Muscle of arm (tissue), 12 donors: Measurements from ENCODE around the gene LILRA6. TPM values are rescaled to one million over a fixed set of nuclear protein-coding genes. Genes with fewer than 3 reads are reported as not detected.

ENCODE experiments used
- DNase-seq: peaks from one replicate; pipeline ENCODE4 v3.0.0-alpha.2; 2013
- polyA plus RNA-seq, 12 donors: library from polyadenylated mRNA; unstranded; fragments of 120-200 nt; gene quantifications; one replicate each; pipeline ENCODE4 v1.2.1, GENCODE V29; 2013; ENCODE audit not compliant: insufficient read length in 12 of 12

LILRA6 gene
- polyA plus RNA-seq, 12 donors, result 0.95 to 2.4 (median 1.7) TPM; not detected in 2

- DNase-seq, result no peak
These were observed 54.2 kb downstream of the LILRA6 start for GRCh38 chr19:54188215-54188871.

- DNase-seq, result no peak
These were observed 55.6 kb downstream of the LILRA6 start for GRCh38 chr19:54186934-54187381.

Other genes starting within 250 kb of the LILRA6 start
- under 1 TPM in 3 of 12 donors, not detected in 9; 0.34 to 0.77 (median 0.37) TPM for gene VSTM1, start 178.9 kb downstream of the LILRA6 start, polyA plus RNA-seq
- gene TARM1, start 161.4 kb downstream of the LILRA6 start, polyA plus RNA-seq, result under 1 TPM in 2 of 12 donors, not detected in 10; 0.19 to 0.23 TPM
- gene OSCAR, start 142.0 kb downstream of the LILRA6 start, polyA plus RNA-seq, result 1 to 10 TPM in 1 of 12 donors, under 1 TPM in 8, not detected in 3; 0.09 to 1.5 (median 0.32) TPM
- gene NDUFA3, start 139.9 kb downstream of the LILRA6 start, polyA plus RNA-seq, result 100 to 1,000 TPM in 4 of 12 donors, 10 to 100 TPM in 7, not detected in 1; 80.2 to 127 (median 95.8) TPM
- gene TFPT, start 127.1 kb downstream of the LILRA6 start, polyA plus RNA-seq, result 10 to 100 TPM in 11 of 12 donors, not detected in 1; 10.6 to 16.6 (median 12.5) TPM
- 10 to 100 TPM in 11 of 12 donors, not detected in 1; 40.3 to 64.0 (median 43.6) TPM for gene PRPF31, start 127.0 kb downstream of the LILRA6 start, polyA plus RNA-seq
- gene CNOT3, start 105.0 kb downstream of the LILRA6 start, polyA plus RNA-seq, result 100 to 1,000 TPM in 1 of 12 donors, 10 to 100 TPM in 11; 29.8 to 595 (median 38.1) TPM
- gene LENG1, start 83.1 kb downstream of the LILRA6 start, polyA plus RNA-seq, result 10 to 100 TPM in 2 of 12 donors, 1 to 10 TPM in 9, not detected in 1; 6.1 to 11.9 (median 7.3) TPM
- gene TMC4, start 69.6 kb downstream of the LILRA6 start, polyA plus RNA-seq, result 10 to 100 TPM in 1 of 12 donors, 1 to 10 TPM in 10, not detected in 1; 1.6 to 35.1 (median 3.5) TPM
- 10 to 100 TPM in 11 of 12 donors, not detected in 1; 17.0 to 85.5 (median 27.2) TPM for gene MBOAT7, start 53.2 kb downstream of the LILRA6 start, polyA plus RNA-seq
- gene TSEN34, start 51.5 kb downstream of the LILRA6 start, polyA plus RNA-seq, result 10 to 100 TPM in 11 of 12 donors, not detected in 1; 21.8 to 51.7 (median 29.9) TPM
- 1,000 to 10,000 TPM; 1,267 to 2,301 (median 1,915) TPM for gene RPS9, start 41.9 kb downstream of the LILRA6 start, polyA plus RNA-seq
- 1 to 10 TPM in 10 of 12 donors, not detected in 2; 1.2 to 4.1 (median 2.4) TPM for gene LILRB3, start 19.8 kb downstream of the LILRA6 start, polyA plus RNA-seq
- gene LILRB5, start 14.5 kb upstream of the LILRA6 start, polyA plus RNA-seq, result 10 to 100 TPM in 2 of 12 donors, 1 to 10 TPM in 9, not detected in 1; 5.5 to 10.6 (median 8.5) TPM
- gene LILRB2, start 38.3 kb upstream of the LILRA6 start, polyA plus RNA-seq, result 1 to 10 TPM in 10 of 12 donors, not detected in 2; 1.4 to 3.8 (median 1.8) TPM
- 1 to 10 TPM in 1 of 12 donors, under 1 TPM in 9, not detected in 2; 0.31 to 1.2 (median 0.57) TPM for gene LILRA5, start 70.4 kb upstream of the LILRA6 start, polyA plus RNA-seq
- gene LILRA4, start 96.4 kb upstream of the LILRA6 start, polyA plus RNA-seq, result under 1 TPM in 2 of 12 donors, not detected in 10; 0.11 to 0.63 TPM
- gene LAIR1, start 122.1 kb upstream of the LILRA6 start, polyA plus RNA-seq, result 10 to 100 TPM in 2 of 12 donors, 1 to 10 TPM in 8, not detected in 2; 5.6 to 14.3 (median 6.7) TPM
- gene TTYH1, start 172.7 kb upstream of the LILRA6 start, polyA plus RNA-seq, result 10 to 100 TPM in 1 of 12 donors, 1 to 10 TPM in 9, not detected in 2; 2.7 to 11.7 (median 3.7) TPM
- gene LENG8, start 206.4 kb upstream of the LILRA6 start, polyA plus RNA-seq, result 100 to 1,000 TPM in 5 of 12 donors, 10 to 100 TPM in 7; 54.1 to 332 (median 92.4) TPM
- gene LENG9, start 221.0 kb upstream of the LILRA6 start, polyA plus RNA-seq, result 1 to 10 TPM in 9 of 12 donors, under 1 TPM in 1, not detected in 2; 0.75 to 2.7 (median 1.5) TPM
- 10 to 100 TPM in 11 of 12 donors, not detected in 1; 15.8 to 57.2 (median 29.4) TPM for gene CDC42EP5, start 230.5 kb upstream of the LILRA6 start, polyA plus RNA-seq